ENCODE data around the gene CDKAL1.

DNA sequence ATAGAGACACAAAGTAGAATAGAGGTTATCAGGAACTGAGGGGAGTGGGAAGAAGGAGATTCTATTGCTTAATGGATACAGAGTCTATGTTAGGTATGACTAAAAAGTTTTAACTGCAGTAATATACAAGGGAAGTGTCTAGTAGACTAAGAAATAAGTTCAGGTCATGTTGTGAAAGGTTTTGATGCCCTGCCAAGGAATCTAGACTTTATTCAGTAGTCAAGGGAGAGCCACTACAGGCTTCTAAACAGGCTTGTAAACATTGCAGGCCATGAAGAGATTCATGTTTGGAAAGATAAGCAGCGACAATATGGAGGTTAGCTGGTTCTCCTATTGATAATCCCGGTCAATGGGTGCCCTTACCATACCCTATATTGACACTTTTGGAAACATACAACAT lies 706.5 kb downstream of the CDKAL1 start:
- TF ChIP-seq, protein P1, sequence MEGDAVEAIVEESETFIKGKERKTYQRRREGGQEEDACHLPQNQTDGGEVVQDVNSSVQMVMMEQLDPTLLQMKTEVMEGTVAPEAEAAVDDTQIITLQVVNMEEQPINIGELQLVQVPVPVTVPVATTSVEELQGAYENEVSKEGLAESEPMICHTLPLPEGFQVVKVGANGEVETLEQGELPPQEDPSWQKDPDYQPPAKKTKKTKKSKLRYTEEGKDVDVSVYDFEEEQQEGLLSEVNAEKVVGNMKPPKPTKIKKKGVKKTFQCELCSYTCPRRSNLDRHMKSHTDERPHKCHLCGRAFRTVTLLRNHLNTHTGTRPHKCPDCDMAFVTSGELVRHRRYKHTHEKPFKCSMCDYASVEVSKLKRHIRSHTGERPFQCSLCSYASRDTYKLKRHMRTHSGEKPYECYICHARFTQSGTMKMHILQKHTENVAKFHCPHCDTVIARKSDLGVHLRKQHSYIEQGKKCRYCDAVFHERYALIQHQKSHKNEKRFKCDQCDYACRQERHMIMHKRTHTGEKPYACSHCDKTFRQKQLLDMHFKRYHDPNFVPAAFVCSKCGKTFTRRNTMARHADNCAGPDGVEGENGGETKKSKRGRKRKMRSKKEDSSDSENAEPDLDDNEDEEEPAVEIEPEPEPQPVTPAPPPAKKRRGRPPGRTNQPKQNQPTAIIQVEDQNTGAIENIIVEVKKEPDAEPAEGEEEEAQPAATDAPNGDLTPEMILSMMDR (IDR thresholded peaks at IDR 0.05), result no peak
- TF ChIP-seq POLR2A (IDR thresholded peaks at IDR 0.05; ENCODE audit: low read depth) (no peak), EP300 (IDR thresholded peaks at IDR 0.05) (no peak), POLR2AphosphoS5 (IDR thresholded peaks at IDR 0.05) (no peak)

Measured in esophagus muscularis mucosa (tissue), 4 donors.